HepG2 (cell line): ENCODE results near the gene GPATCH8. TPM values are rescaled to one million over a fixed set of nuclear protein-coding genes. Genes with fewer than 3 reads are reported as not detected.

Experiments
- AFF4 ChIP-seq: sonication (generic); formaldehyde crosslinking; IDR thresholded peaks from 2 replicates; pipeline ENCODE4 v1.4.0; 2020; ENCODE audit warnings: missing genetic modification reagents
- ATF7-NPFF ChIP-seq: sonication (generic); formaldehyde crosslinking; IDR thresholded peaks from 2 replicates; pipeline ENCODE4 v1.8.1; 2023; ENCODE audit warnings: mild to moderate bottlenecking, low read depth, missing genetic modification reagents, moderate library complexity
- EEA1 ChIP-seq: sonication (generic); formaldehyde crosslinking; IDR thresholded peaks from 2 replicates; pipeline ENCODE4 v1.5.1; 2020; ENCODE audit warnings: mild to moderate bottlenecking, missing genetic modification reagents, borderline replicate concordance
- JARID2 ChIP-seq: sonication (generic); formaldehyde crosslinking; IDR thresholded peaks from 2 replicates; pipeline ENCODE4 v1.8.1; 2023; ENCODE audit warnings: missing genetic modification reagents, inconsistent platforms; ENCODE audit not compliant: insufficient replicate concordance
- KAT7 ChIP-seq: IDR thresholded peaks from 2 replicates; pipeline ENCODE4 v1.6.1; 2018; ENCODE audit warnings: borderline replicate concordance, missing compliant biosample characterization
- MED1 ChIP-seq: sonication (generic); formaldehyde crosslinking; IDR thresholded peaks from 2 replicates; pipeline ENCODE4 v1.4.0; 2020; ENCODE audit warnings: missing genetic modification reagents
- MEF2D ChIP-seq: sonication (generic); formaldehyde crosslinking; IDR thresholded peaks from 2 replicates; pipeline ENCODE4 v1.5.1; 2020; ENCODE audit warnings: mild to moderate bottlenecking, missing genetic modification reagents
- NFKBIZ ChIP-seq: IDR thresholded peaks from 2 replicates; pipeline ENCODE4 v1.6.1; 2018; ENCODE audit warnings: missing genetic modification reagents, missing compliant biosample characterization
- NFYB ChIP-seq: sonication (generic); formaldehyde crosslinking; IDR thresholded peaks from 2 replicates; pipeline ENCODE4 v1.4.0; 2020; ENCODE audit warnings: missing genetic modification reagents
- PTBP1 ChIP-seq: fragments of 200-400 bp; formaldehyde crosslinking; IDR thresholded peaks from 2 replicates; pipeline ENCODE4 v1.6.1; 2018; ENCODE audit warnings: low read length, low read depth; ENCODE audit not compliant: poor library complexity, severe bottlenecking
- RBM22 ChIP-seq: fragments of 200-400 bp; formaldehyde crosslinking; optimal IDR thresholded peaks from 2 replicates; pipeline ENCODE3; 2017; ENCODE audit warnings: mild to moderate bottlenecking, low read length, moderate library complexity
- RFX3 ChIP-seq: IDR thresholded peaks from 2 replicates; pipeline ENCODE4 v1.6.1; 2016; ENCODE audit warnings: missing biosample characterization, missing genetic modification reagents
- RORA ChIP-seq: sonication (generic); formaldehyde crosslinking; IDR thresholded peaks from 2 replicates; pipeline ENCODE4 v1.5.0; 2020; ENCODE audit warnings: mild to moderate bottlenecking, missing genetic modification reagents, moderate library complexity
- STAG1 ChIP-seq: sonication (generic); formaldehyde crosslinking; IDR thresholded peaks from 2 replicates; pipeline ENCODE4 v1.4.0; 2020; ENCODE audit warnings: missing genetic modification reagents
- ZBTB14 ChIP-seq: sonication (generic); formaldehyde crosslinking; IDR thresholded peaks from 2 replicates; pipeline ENCODE4 v1.4.0; 2020; ENCODE audit warnings: missing genetic modification reagents
- ZNF3 ChIP-seq: IDR thresholded peaks from 2 replicates; pipeline ENCODE4 v1.7.0; 2017; ENCODE audit warnings: inconsistent platforms
- ZNF441 ChIP-seq: sonication (generic); formaldehyde crosslinking; IDR thresholded peaks from 2 replicates; pipeline ENCODE4 v1.7.0; 2021; ENCODE audit warnings: missing genetic modification reagents, borderline replicate concordance
- ZNF614 ChIP-seq: IDR thresholded peaks from 2 replicates; pipeline ENCODE4 v1.6.1; 2018; ENCODE audit warnings: missing biosample characterization, missing genetic modification reagents, inconsistent platforms, borderline replicate concordance
- ZNF710 ChIP-seq: sonication (generic); formaldehyde crosslinking; IDR thresholded peaks from 2 replicates; pipeline ENCODE4 v1.5.0; 2020; ENCODE audit warnings: mild to moderate bottlenecking, missing genetic modification reagents, borderline replicate concordance
- ZNF749 ChIP-seq: sonication (generic); formaldehyde crosslinking; IDR thresholded peaks from 2 replicates; pipeline ENCODE4 v1.8.0; 2022; ENCODE audit warnings: mild to moderate bottlenecking, missing genetic modification reagents, moderate library complexity, borderline replicate concordance
- ZNF784 ChIP-seq: sonication (generic); formaldehyde crosslinking; IDR thresholded peaks from 2 replicates; pipeline ENCODE4 v1.5.1; 2020; ENCODE audit warnings: missing genetic modification reagents, mild to moderate bottlenecking, borderline replicate concordance
- ZSCAN20 ChIP-seq: sonication (generic); formaldehyde crosslinking; IDR thresholded peaks from 2 replicates; pipeline ENCODE4 v1.4.0; 2020; ENCODE audit warnings: missing genetic modification reagents, mild to moderate bottlenecking, borderline replicate concordance
- polyA plus RNA-seq, 8 experiments: library from polyadenylated mRNA; depleted of rRNA in 3 of 8; stranded (reverse) in 7 of 8; unstranded in 1 of 8; fragments of >200 nt; fragmentation: Illumina TruSeq in 4 of 8; extraction: Trizol in 4 of 8; gene quantifications; 2 replicates each; pipeline versions ENCODE4 v1.2.1 to v1.2.3, GENCODE V29; 2011 to 2016; ENCODE audit warnings: low read depth in 4 of 8, missing spikeins in 1 of 8, mixed read lengths in 1 of 8; ENCODE audit not compliant: insufficient read depth in 1 of 8
- total RNA-seq, 5 experiments: library from RNA; depleted of rRNA; stranded (reverse); fragments of >200 nt; fragmentation: Illumina TruSeq; extraction: Trizol; gene quantifications; 2 replicates each; pipeline ENCODE4 v1.2.3, GENCODE V29; 2016; ENCODE audit warnings: low read depth in 1 of 5

Gene GPATCH8
- total and polyA plus RNA-seq, 2 of the 13 experiments (the other 11 are each of a cell fraction or from before 2014, with no cell fraction given): 20.7 to 21.5 TPM

GRCh38 chr17:44350733-44351226 lies 152.4 kb downstream of the GPATCH8 start (continued):
- TF ChIP-seq PTBP1 (no peak), RBM22 (no peak), EEA1 (CRISPR knock-in tag) (peak; percentile 64; the same call in 1 of the 2 replicates), JARID2 (peak; percentile 45), NFYB (CRISPR knock-in tag) (no peak), ZNF614 (CRISPR knock-in tag) (peak; percentile 81; the same call in 1 of the 2 replicates), NFKBIZ (no peak), ATF7-NPFF (no peak), ZNF749 (CRISPR knock-in tag) (no peak), MED1 (peak; percentile 38; the same call in 1 of the 2 replicates), ZNF3 (CRISPR knock-in tag) (no peak), RFX3 (CRISPR knock-in tag) (no peak), ZNF441 (CRISPR knock-in tag) (no peak), KAT7 (CRISPR knock-in tag) (no peak), ZNF784 (no peak), AFF4 (CRISPR knock-in tag) (no peak), ZNF710 (0 out of 2 replicates have a peak, but pooled peaks have one; percentile 4), RORA (CRISPR knock-in tag) (no peak), ZBTB14 (CRISPR knock-in tag) (peak; percentile 55), MEF2D (CRISPR knock-in tag) (no peak), ZSCAN20 (CRISPR knock-in tag) (no peak), STAG1 (CRISPR knock-in tag) (peak; percentile 89)
